Measurements from ENCODE around the gene CLCA2. TPM values are rescaled to one million over a fixed set of nuclear protein-coding genes. Genes with fewer than 3 reads are reported as not detected.

CLCA2 gene
- total and polyA plus RNA-seq, 2 of the 8 experiments (the other 6 are each of a cell fraction or from before 2014, with no cell fraction given): not detected

DNA sequence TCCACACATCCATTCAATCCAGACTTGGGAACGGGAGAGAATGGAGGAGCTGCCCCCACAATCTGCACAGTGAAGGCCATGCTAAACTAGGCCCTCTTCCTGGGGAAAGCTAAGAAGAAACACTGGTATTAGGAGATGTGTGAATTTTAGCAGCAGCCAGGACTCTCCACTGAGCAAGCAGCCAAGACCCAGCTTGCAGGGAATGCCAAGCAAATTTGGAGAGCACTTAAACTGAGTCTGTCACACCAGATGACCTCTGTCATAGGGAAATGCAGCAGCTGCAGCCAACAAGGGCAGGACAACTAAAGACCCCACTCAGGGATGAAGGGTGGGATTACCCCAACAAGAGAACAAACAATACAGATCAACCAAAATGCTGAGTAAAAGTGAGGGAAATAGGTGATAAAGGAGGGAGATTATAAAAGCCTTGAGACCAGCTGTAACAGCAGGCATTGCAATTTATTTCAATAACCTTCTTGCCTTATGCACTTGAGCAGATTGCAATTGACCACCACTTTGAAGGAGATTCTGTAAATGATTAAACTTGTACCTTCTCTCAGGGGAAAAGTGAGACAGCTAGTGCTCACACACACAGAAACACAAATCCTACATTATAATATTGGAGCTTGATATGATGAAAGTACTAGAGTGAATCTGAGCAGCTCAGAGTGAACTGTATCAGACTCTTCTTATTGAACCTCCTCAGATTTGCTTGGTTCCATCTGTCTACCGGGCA is 42.3 kb downstream of the CLCA2 start:
- no peak overlapping the region for H3K4me3 ChIP-seq (ENCODE audit: extremely low read depth in 1 of 4, insufficient read depth in 2 of 4, low read depth in 3 of 4, low read length in 4 of 4)
- H4K91ac ChIP-seq (replicated peaks; ENCODE audit: insufficient read length, low read length): no peak overlapping the region
- H3K4me2 ChIP-seq (ENCODE audit: insufficient read depth in 1 of 2, low read depth in 2 of 2, low read length in 2 of 2): no peak overlapping the region
- H4K20me1 ChIP-seq (replicated peaks in 1 of 2; ENCODE audit: control insufficient read depth in 1 of 2, insufficient read depth in 2 of 2, low read length in 2 of 2): no peaks in the 10 kb centered on the region
- H3K56ac ChIP-seq (replicated peaks; ENCODE audit: insufficient read length, low read depth, low read length): no peak overlapping the region
- H2BK12ac ChIP-seq (ENCODE audit: low read depth, low read length): no peak overlapping the region
- H2BK5ac ChIP-seq (ENCODE audit: low read depth, low read length): no peak overlapping the region
- no peak overlapping the region for H3K14ac ChIP-seq (ENCODE audit: insufficient read length)
- no peaks in the 10 kb centered on the region for H3K27me3 ChIP-seq (replicated peaks in 1 of 4; ENCODE audit: control insufficient read depth in 3 of 4, extremely low read depth in 1 of 4, insufficient read depth in 3 of 4, low read length in 3 of 4)
- no peak overlapping the region for H3K27ac ChIP-seq (ENCODE audit: low read depth, low read length)
- no peaks in the 10 kb centered on the region for H3K36me3 ChIP-seq (ENCODE audit: control insufficient read depth in 2 of 4, insufficient read depth in 4 of 4, low read length in 3 of 4)
- no peak overlapping the region for H3K23ac ChIP-seq (ENCODE audit: insufficient read length)
- H2BK120ac ChIP-seq (replicated peaks; ENCODE audit: low read depth, low read length): no peak overlapping the region
- H3K9ac ChIP-seq (replicated peaks in 1 of 4; ENCODE audit: extremely low read depth in 1 of 4, low read depth in 3 of 4, low read length in 3 of 4): no peak overlapping the region
- no peaks in the 10 kb centered on the region for H3K79me1 ChIP-seq (ENCODE audit: low read depth, low read length)
- POLR2A ChIA-PET (ENCODE audit: partially characterized antibody): no interaction called here
- H3K4ac ChIP-seq (replicated peaks; ENCODE audit: insufficient read length, low read depth, low read length): no peak overlapping the region
- no peak overlapping the region for H3K18ac ChIP-seq (ENCODE audit: extremely low read depth, low read length)
- H4K8ac ChIP-seq (ENCODE audit: extremely low read depth, insufficient read depth, low read length): no peak overlapping the region
- FAIRE-seq (no peak), DNase-seq (ENCODE audit: low read depth in 1 of 2, low spot score in 2 of 2) (no peak)
- H2AFZ ChIP-seq (ENCODE audit: low read length): no peak overlapping the region
- no peak overlapping the region for H2BK20ac ChIP-seq (ENCODE audit: low read length)
- TF ChIP-seq SUZ12 (IDR thresholded peaks at IDR 0.05; ENCODE audit: low read length) (no peak), EP300 (IDR thresholded peaks at IDR 0.05; ENCODE audit: borderline replicate concordance in 1 of 2, low read depth in 2 of 2, low read length in 2 of 2) (no peak), KDM1A (IDR thresholded peaks at IDR 0.05; ENCODE audit: borderline replicate concordance, low read length) (no peak), JUND (IDR thresholded peaks at IDR 0.05; ENCODE audit: low read length) (no peak), RAD21 (IDR thresholded peaks at IDR 0.05 in 1 of 2, conservative IDR thresholded peaks at IDR 0.05 in 1 of 2; ENCODE audit: low read depth in 2 of 2, low read length in 2 of 2) (no peak)
- H2BK15ac ChIP-seq (ENCODE audit: low read length): no peak overlapping the region
- no peaks in the 10 kb centered on the region for H3K9me3 ChIP-seq (ENCODE audit: insufficient read depth in 2 of 2, low read depth in 1 of 2, low read length in 1 of 2)
- 74% methylated on average over 2 of the region's 2 CpGs; no CpG with 5 or more reads in 1 of the 2 experiments for WGBS, 2 experiments (ENCODE audit: extremely low coverage in 1 of 2, insufficient coverage in 1 of 2, insufficient read length in 1 of 2, insufficient replicate concordance in 2 of 2, low coverage in 1 of 2, low lambda C conversion rate in 2 of 2, missing lambda C conversion rate in 1 of 2)
- H4K5ac ChIP-seq (ENCODE audit: insufficient read length, low read depth, low read length): no peak overlapping the region
- no peak overlapping the region for H2AK5ac ChIP-seq (ENCODE audit: low read depth, low read length)
- CTCF ChIA-PET (ENCODE audit: partially characterized antibody): interaction anchor here (0.7 to 1.4 kb wide), 5 partner anchors 14 to 86 kb away, joined by 3 to 7 read pairs (median 3); no protein-coding TSS in a partner anchor
- no peaks in the 10 kb centered on the region for H3K23me2 ChIP-seq (ENCODE audit: low read depth, low read length)
- no peaks in the 10 kb centered on the region for H3K79me2 ChIP-seq (ENCODE audit: control insufficient read depth in 1 of 2, insufficient read depth in 2 of 2, low read length in 2 of 2)
- no peaks in the 10 kb centered on the region for H3K4me1 ChIP-seq (replicated peaks in 1 of 4; ENCODE audit: control insufficient read depth in 3 of 4, insufficient read depth in 4 of 4, low read length in 3 of 4)

All from H1 (cell line).